Superior temporal gyrus (tissue), 1 donor: ENCODE measurements around the gene ZNF710.
"Not testable (repeated sequence)": the region's sequence is repeated elsewhere in the genome, so short reads cannot be mapped to it uniquely, and the experiment has no call there.

Experiments
- DNase-seq: peaks from one replicate; pipeline ENCODE4 v3.0.0-alpha.2; 2016; ENCODE audit errors: extremely low spot score

ZNF710 gene

GRCh38 chr15:90101969-90102890, 101.1 kb downstream of the ZNF710 start, which contains the start of gene IDH2:
Gene IDH2, minus strand, starts transcription at chr15:90102468. Its CDS starts 78 bp downstream, at chr15:90102390.
- DNase-seq: peak; percentile 83

GRCh38 chr15:90103701-90104329, 102.7 kb downstream of the ZNF710 start:
- no peak for DNase-seq

- DNase-seq: no peak
These were observed 103.4 kb downstream of the ZNF710 start for GRCh38 chr15:90104551-90104950.

GRCh38 chr15:90105521-90105920, 104.4 kb downstream of the ZNF710 start:
- DNase-seq: no peak

GRCh38 chr15:90106522-90107117, 105.5 kb downstream of the ZNF710 start:
- DNase-seq: peak; percentile 22

GRCh38 chr15:90108038-90108437, 106.9 kb downstream of the ZNF710 start:
- DNase-seq: not testable (repeated sequence)

GRCh38 chr15:90109163-90109751, 108.1 kb downstream of the ZNF710 start:
- not testable (repeated sequence) for DNase-seq

- DNase-seq: no peak
These were observed 112.0 kb downstream of the ZNF710 start for GRCh38 chr15:90113166-90113565.

GRCh38 chr15:90114451-90114901, 113.4 kb downstream of the ZNF710 start:
- DNase-seq: no peak

GRCh38 chr15:90115783-90116182, 114.7 kb downstream of the ZNF710 start:
- DNase-seq: no peak

GRCh38 chr15:90119367-90119766, 118.2 kb downstream of the ZNF710 start:
- DNase-seq: no peak

- no peak for DNase-seq
These were observed 120.0 kb downstream of the ZNF710 start for GRCh38 chr15:90121086-90121485.

- no peak for DNase-seq
These were observed 123.4 kb downstream of the ZNF710 start for GRCh38 chr15:90124507-90124906.

GRCh38 chr15:90126022-90126421, 124.9 kb downstream of the ZNF710 start:
- DNase-seq: no peak

- no peak for DNase-seq
These were observed 125.7 kb downstream of the ZNF710 start for GRCh38 chr15:90126596-90127435.

- DNase-seq: no peak
These were observed 129.2 kb downstream of the ZNF710 start for GRCh38 chr15:90130291-90130690.
